Stimulated activated CD8-positive, alpha-beta memory T cell treated with anti-CD3 and anti-CD28 coated beads, Interleukin-2, amount 100 ng/mL, for 48 hours (primary cell): ENCODE results near the gene RRP12.
"Not testable (repeated sequence)": the region's sequence is repeated elsewhere in the genome, so short reads cannot be mapped to it uniquely, and the experiment has no call there.

ENCODE experiments used
- DNase-seq, 2 donors: peaks; one replicate each; pipeline ENCODE4 v3.0.0-alpha.2; 2020; ENCODE audit warnings: low read depth in 2 of 2

RRP12 gene

GRCh38 chr10:97365761-97366351, 35.3 kb downstream of the RRP12 start:
- DNase-seq, result no peak

GRCh38 chr10:97363071-97363470, 38.1 kb downstream of the RRP12 start:
- DNase-seq, result no peak

- DNase-seq, result no peak
Measured at GRCh38 chr10:97362310-97363033, 38.7 kb downstream of the RRP12 start.

GRCh38 chr10:97361537-97361901, 39.6 kb downstream of the RRP12 start:
- no peak for DNase-seq

DNA sequence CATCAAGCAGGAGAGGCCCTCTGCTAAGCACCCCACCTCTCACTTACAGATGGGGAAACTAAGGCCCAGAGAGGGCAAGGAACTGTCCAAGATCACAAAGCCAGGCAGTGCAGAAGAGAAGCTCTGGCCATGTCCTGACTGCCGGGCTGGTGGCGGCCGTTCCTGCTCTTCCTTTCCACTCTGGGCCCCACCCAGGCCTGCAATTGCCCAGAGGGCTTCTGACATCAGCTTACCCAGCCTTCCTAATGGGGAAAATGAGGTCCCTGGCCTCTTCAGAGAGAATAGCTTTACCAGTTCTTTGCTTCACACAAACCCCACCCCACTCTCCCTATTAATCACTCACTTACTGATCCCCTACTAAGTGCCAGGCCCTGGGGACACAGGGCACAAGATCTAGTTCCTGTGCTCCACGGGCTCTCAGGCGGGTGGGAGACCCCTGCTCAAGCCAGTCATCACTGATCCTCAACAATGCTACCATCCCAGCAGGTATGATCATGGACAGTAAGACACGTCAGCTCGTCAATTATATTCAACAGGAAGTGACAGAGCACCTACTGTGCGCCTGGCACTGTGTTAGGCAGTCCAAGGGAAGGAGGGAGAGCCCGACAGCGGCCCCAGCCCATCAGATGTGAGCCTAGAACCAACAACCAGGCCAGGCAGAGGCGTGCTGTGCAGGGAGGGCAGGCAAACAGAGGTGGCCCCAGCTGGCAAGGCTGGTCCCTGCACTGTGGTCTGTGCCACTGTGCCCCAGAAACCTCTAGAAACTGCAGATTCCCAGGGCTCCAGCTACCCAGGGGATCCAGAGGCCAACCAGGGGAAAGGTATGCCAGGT, 40.2 kb downstream of the RRP12 start:
- DNase-seq, result no peak

- no peak for DNase-seq
Measured at GRCh38 chr10:97358781-97359180, 42.4 kb downstream of the RRP12 start.

GRCh38 chr10:97358349-97358748, 42.8 kb downstream of the RRP12 start:
- DNase-seq, result no peak

DNA sequence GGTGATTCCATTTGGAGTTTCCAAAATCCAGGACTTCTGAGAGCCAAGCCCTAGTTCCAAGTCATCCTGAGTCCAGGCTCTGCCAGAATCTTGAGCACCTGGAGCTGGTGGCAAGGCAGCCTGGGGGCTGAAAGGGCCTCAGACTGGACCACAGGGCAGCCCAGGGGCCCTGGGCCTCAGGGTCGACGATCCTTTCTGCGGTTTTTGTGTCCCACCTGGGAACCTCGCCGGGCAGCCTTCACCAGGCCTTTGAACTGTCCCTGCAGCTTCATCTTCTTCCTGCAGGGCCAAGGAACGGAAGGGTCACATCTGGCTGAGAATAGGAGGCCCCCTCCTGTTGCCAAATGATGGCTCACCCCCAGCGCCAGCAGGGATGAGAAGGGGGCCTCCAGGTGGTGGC, 44.2 kb downstream of the RRP12 start:
- DNase-seq, result no peak

GRCh38 chr10:97356318-97356914, 44.7 kb downstream of the RRP12 start:
- no peak for DNase-seq

DNA sequence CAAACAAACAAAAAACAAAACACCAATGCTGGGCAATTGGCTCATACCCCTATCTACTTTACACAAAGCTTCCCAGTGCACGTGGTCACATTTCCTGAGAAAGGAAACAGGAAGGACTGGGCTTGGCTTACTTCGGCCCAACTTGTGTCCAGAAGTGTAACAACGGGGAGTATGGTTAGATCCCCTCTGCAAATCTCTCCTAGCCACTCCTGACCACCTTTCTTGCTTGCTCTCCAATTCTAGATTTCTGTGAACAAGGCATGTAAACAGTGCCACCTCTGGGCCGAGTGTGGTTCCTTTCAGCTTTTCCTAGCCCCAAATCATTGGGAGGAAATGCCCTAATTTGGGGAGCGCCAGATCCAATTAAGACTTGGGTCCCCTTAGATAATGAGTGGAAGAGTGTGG, 45.6 kb downstream of the RRP12 start:
- DNase-seq, result no peak

DNA sequence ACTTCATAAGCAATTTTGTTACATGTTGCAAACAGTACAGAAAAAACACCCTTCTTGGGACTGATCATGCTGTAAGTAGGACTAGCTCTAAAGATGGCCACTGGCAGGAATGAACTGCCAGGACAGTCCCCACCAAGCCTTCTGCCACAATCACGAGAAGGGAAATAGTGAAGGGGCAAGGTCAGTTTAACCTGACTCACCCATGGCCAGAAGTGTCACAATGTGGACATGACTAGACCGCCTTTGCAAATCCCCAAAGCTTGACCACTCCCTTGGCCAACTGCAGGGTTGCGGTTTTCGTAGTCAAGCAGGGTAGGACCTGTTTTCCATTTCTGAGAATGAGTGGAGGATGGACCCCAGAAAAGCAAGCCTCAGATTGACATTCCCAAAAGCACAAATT, 47.2 kb downstream of the RRP12 start:
- no peak for DNase-seq

GRCh38 chr10:97349752-97350513, 51.2 kb downstream of the RRP12 start:
- no peak for DNase-seq

DNA sequence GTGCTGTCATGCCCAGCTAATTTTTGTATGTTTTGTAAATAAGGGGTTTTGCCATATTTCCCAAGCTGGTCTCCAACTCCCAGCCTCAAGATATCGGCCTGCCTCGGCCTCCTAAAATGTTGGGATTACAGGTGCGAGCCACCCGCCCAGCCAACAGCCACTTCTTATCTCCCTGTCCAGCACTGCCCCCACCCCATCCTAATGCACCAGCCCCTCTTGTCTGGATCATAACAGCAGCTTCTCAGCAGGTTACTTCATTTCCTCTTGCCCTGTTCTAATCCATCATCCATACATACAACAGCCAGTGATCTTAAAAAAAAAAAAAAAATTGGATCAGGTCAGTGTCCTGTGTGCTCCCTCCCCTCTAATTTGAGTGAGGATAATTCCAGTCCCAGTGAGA, 53.8 kb downstream of the RRP12 start:
- DNase-seq, result no peak

- not testable (repeated sequence) for DNase-seq
Measured at GRCh38 chr10:97343664-97344063, 57.5 kb downstream of the RRP12 start.

DNA sequence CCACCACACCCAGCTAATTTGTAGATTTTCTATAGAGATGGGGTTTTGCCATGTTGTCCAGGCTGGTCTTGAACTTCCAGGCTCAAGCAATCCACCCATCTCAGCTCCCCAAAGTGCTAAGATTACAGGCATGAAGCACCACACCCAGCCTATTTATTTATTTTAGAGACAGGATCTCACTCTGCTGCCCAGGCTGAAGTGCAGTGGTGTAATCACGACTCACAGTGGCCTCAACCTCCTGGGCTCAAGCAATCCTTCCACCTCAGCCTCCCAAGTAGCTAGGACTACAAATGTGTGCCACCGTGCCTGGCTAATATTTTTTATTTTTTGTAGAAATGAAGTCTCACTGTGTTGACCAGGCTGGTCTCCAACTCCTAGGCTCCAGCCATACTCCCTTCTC, 59.7 kb downstream of the RRP12 start:
- DNase-seq, result no peak

GRCh38 chr10:97338041-97338440, 63.1 kb downstream of the RRP12 start:
- no peak for DNase-seq

DNA sequence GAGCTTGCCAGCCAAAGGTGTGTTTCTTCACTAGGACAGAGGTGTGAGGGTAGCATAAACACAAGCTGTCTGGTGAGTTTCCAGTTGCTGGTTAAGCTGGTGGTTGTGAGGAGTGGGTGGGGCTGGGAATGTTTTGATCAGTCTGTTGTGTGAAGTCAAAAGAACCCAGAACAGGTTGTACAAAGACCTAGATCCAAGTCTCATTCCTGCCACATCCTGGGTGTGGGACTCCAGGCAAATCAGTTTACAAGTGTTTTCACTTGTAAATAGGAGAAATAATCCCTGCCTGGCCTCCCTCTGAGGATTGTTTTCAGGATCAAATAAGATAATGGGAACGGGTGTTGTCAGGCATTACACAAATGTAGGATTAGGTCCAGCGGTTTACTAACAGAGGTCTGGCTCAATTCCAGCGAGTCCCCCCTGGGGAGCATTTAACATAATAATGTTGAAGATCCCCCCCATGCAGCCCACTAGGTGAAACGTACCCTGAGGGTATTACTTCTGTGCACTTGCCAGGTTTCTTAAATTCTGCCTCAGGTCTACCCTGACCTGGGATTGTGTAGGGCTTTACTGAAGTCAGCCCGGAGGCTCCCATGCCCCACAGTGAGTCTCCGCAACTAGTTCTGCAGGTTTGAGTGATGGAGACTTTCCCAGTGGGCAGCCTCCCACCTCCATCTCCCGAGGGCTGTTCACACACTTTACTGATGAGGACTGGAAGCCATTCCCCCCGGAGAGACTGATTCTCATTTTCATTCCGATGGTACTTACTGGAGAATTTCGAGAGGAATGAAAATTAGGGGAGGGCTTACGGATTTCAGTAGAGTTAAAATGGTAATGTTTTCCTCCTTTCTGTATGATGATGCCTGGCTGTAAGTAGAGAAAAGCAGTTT, 64.0 kb downstream of the RRP12 start:
- DNase-seq, result no peak

GRCh38 chr10:97336446-97336845, 64.7 kb downstream of the RRP12 start:
- no peak for DNase-seq

GRCh38 chr10:97336006-97336405, 65.1 kb downstream of the RRP12 start:
- no peak for DNase-seq

GRCh38 chr10:97335188-97335619, 65.9 kb downstream of the RRP12 start:
- DNase-seq, result no peak
